CD14-positive monocyte (primary cell): ENCODE results near the gene MYH7B. TPM values are rescaled to one million over a fixed set of nuclear protein-coding genes. Genes with fewer than 3 reads are reported as not detected.
A peak's percentile ranks its signal among the peaks of the same experiment; 100 is the strongest.

ENCODE experiments used
- DNase-seq, 3 donors: peaks; one replicate each; pipeline ENCODE4 v3.0.0-alpha.2; 2011 to 2022
- H2AFZ ChIP-seq: 2 replicates; pipeline ENCODE4 v1.6.0; 2012; ENCODE audit warnings: mild to moderate bottlenecking, low read depth, low read length, inconsistent platforms; ENCODE audit not compliant: insufficient read depth, poor library complexity, severe bottlenecking
- H3K27ac ChIP-seq, 2 donors: 1 replicate in 1 of 2; 2 replicates in 1 of 2; pipeline ENCODE4 v1.5.1; 2012 to 2013; ENCODE audit warnings: low read length in 2 of 2, control low read depth in 1 of 2, inconsistent platforms in 1 of 2, low read depth in 1 of 2, mild to moderate bottlenecking in 1 of 2
- H3K27me3 ChIP-seq, 2 donors: one replicate each; pipeline versions ENCODE4 v1.6.0 to v1.6.1; 2011 to 2013; ENCODE audit warnings: low read length in 2 of 2; ENCODE audit not compliant: control insufficient read depth in 2 of 2, insufficient read depth in 2 of 2
- H3K36me3 ChIP-seq, 2 donors: replicated peaks in 1 of 2; 1 replicate in 1 of 2; 2 replicates in 1 of 2; pipeline versions ENCODE4 v1.5.1 to v1.6.1; 2012 to 2013; ENCODE audit warnings: low read length in 2 of 2, control low read depth in 1 of 2, inconsistent platforms in 1 of 2, mild to moderate bottlenecking in 1 of 2; ENCODE audit not compliant: insufficient read depth in 2 of 2, control insufficient read depth in 1 of 2
- H3K4me1 ChIP-seq, 2 donors: 1 replicate in 1 of 2; 2 replicates in 1 of 2; pipeline versions ENCODE4 v1.5.1 to v1.6.1; 2012 to 2013; ENCODE audit warnings: low read length in 2 of 2, control low read depth in 1 of 2, inconsistent platforms in 1 of 2, mild to moderate bottlenecking in 1 of 2, moderate library complexity in 1 of 2; ENCODE audit not compliant: insufficient read depth in 2 of 2, control insufficient read depth in 1 of 2
- H3K4me2 ChIP-seq: replicated peaks from 2 replicates; pipeline ENCODE3; 2012; ENCODE audit warnings: low read length, moderate library complexity, mild to moderate bottlenecking; ENCODE audit not compliant: poor library complexity, severe bottlenecking; ENCODE audit errors: extremely low read depth
- H3K4me3 ChIP-seq, 3 experiments: fragments of 200-600 bp in 1 of 3; sonication (generic) in 1 of 3; replicated peaks in 1 of 3; 1 replicate in 2 of 3; 2 replicates in 1 of 3; pipeline ENCODE4 v1.5.1; 2011 to 2013; ENCODE audit warnings: low read length in 3 of 3, mild to moderate bottlenecking in 3 of 3, control low read depth in 2 of 3, low read depth in 2 of 3, inconsistent platforms in 1 of 3, moderate library complexity in 1 of 3
- H3K79me2 ChIP-seq: 2 replicates; pipeline ENCODE4 v1.6.0; 2012; ENCODE audit warnings: mild to moderate bottlenecking, control low read depth, inconsistent platforms, low read length, moderate library complexity; ENCODE audit not compliant: insufficient read depth
- H3K9ac ChIP-seq: 2 replicates; pipeline ENCODE4 v1.6.0; 2017; ENCODE audit warnings: low read length, mild to moderate bottlenecking; ENCODE audit not compliant: insufficient read depth, poor library complexity, severe bottlenecking
- H3K9me3 ChIP-seq, 2 donors: replicated peaks in 1 of 2; 1 replicate in 1 of 2; 2 replicates in 1 of 2; pipeline versions ENCODE4 v1.5.1 to v1.6.1; 2012 to 2013; ENCODE audit warnings: low read length in 2 of 2, control low read depth in 1 of 2; ENCODE audit not compliant: control insufficient read depth in 1 of 2, insufficient read depth in 1 of 2
- H4K20me1 ChIP-seq: 2 replicates; pipeline ENCODE4 v1.6.0; 2012; ENCODE audit warnings: mild to moderate bottlenecking, low read length, control low read depth, moderate library complexity; ENCODE audit not compliant: insufficient read depth
- H3K27ac Mint-ChIP-seq, 7 donors: one replicate each; pipeline ENCODE4 v1.8.0; 2020; ENCODE audit warnings: mild to moderate bottlenecking in 7 of 7, mixed read lengths in 7 of 7, moderate library complexity in 6 of 7, inconsistent platforms in 2 of 7
- H3K27me3 Mint-ChIP-seq, 3 donors: one replicate each; pipeline ENCODE4 v1.8.0; 2021 to 2022; ENCODE audit warnings: low read depth in 3 of 3, mild to moderate bottlenecking in 3 of 3, mixed read lengths in 3 of 3, moderate library complexity in 3 of 3, inconsistent platforms in 1 of 3
- H3K36me3 Mint-ChIP-seq, 2 donors: one replicate each; pipeline ENCODE4 v1.8.0; 2020; ENCODE audit warnings: mixed read lengths in 2 of 2, inconsistent platforms in 1 of 2, mild to moderate bottlenecking in 1 of 2
- H3K4me1 Mint-ChIP-seq: one replicate; pipeline ENCODE4 v1.8.0; 2020; ENCODE audit warnings: mild to moderate bottlenecking, mixed read lengths
- H3K4me3 Mint-ChIP-seq, 2 donors: one replicate each; pipeline ENCODE4 v1.8.0; 2020; ENCODE audit warnings: mild to moderate bottlenecking in 2 of 2, mixed read lengths in 2 of 2, moderate library complexity in 1 of 2
- H3K9me3 Mint-ChIP-seq, 7 donors: one replicate each; pipeline ENCODE4 v1.8.0; 2020 to 2022; ENCODE audit warnings: mixed read lengths in 7 of 7, mild to moderate bottlenecking in 6 of 7, moderate library complexity in 6 of 7, inconsistent platforms in 2 of 7
- CTCF ChIP-seq: fragments of 200-600 bp; IDR thresholded peaks from one replicate; pipeline ENCODE4 v1.8.0; 2022; ENCODE audit warnings: antibody characterized with exemption, mild to moderate bottlenecking
- WGBS: methylation state at CpG from one replicate; pipeline ENCODE4 v1.1.5; 2013; ENCODE audit warnings: missing lambda C conversion rate; ENCODE audit not compliant: insufficient coverage; 5-methylcytosine and 5-hydroxymethylcytosine counted together
- intact Hi-C, 2 donors: fragments of 100-400 bp; cut with micrococcal nuclease; formaldehyde crosslinking; loops; one replicate each; pipeline versions ENCODE4 v1.15.0 to v1.15.1; 2023
- polyA plus RNA-seq, 3 donors: library from polyadenylated mRNA; depleted of rRNA in 1 of 3; unstranded in 2 of 3; stranded (reverse) in 1 of 3; fragments of 300-500 nt in 2 of 3; fragments of >200 nt in 1 of 3; fragmentation: Illumina TruSeq in 2 of 3; gene quantifications; 1 replicate in 2 of 3; 2 replicates in 1 of 3; pipeline ENCODE4 v1.2.3, GENCODE V29; 2012 to 2021

The MYH7B gene
- polyA plus RNA-seq, 3 donors = 0.75 TPM; not detected in 2

- Mint-ChIP-seq H3K4me3 (no peak overlapping the region), H3K9me3 (peaks cover 0 to 2% (median 0%) of the 10 kb centered on the region in 7 donors), H3K27ac (peak overlapping the region in 1 of 7 donors; percentile 53), H3K4me1 (no peaks in the 10 kb centered on the region), H3K36me3 (peaks cover 89 to 99% of the 10 kb centered on the region in 2 donors), H3K27me3 (peaks cover 0 to 5% (median 0%) of the 10 kb centered on the region in 3 donors)
- no peak for TF ChIP-seq CTCF
- H3K9me3 ChIP-seq = no peaks in the 10 kb centered on the region
- H3K79me2 ChIP-seq = no peaks in the 10 kb centered on the region
- no peak overlapping the region for H3K27ac ChIP-seq
- no peak overlapping the region for H3K4me2 ChIP-seq
- peaks cover 90 to 98% of the 10 kb centered on the region in 2 donors for H3K36me3 ChIP-seq
- 97% methylated on average over 28 of the region's 28 CpGs for WGBS
- DNase-seq = no peak
- no peaks in the 10 kb centered on the region for H3K27me3 ChIP-seq
- H2AFZ ChIP-seq = no peak overlapping the region
- no peak overlapping the region for H3K9ac ChIP-seq
- no peak overlapping the region for H3K4me3 ChIP-seq
- H4K20me1 ChIP-seq = peaks cover 41% of the 10 kb centered on the region
- H3K4me1 ChIP-seq = no peaks in the 10 kb centered on the region
- intact Hi-C loops = no loop called here
These were observed 45.4 kb downstream of the MYH7B start for GRCh38 chr20:35000922-35001595.

GRCh38 chr20:35001596-35002362, 46.1 kb downstream of the MYH7B start:
- Histone ChIP-seq H3K27me3 (no peaks in the 10 kb centered on the region), H3K27ac (no peak overlapping the region), H3K36me3 (peaks cover 91 to 98% of the 10 kb centered on the region in 2 donors), H3K4me2 (no peak overlapping the region), H4K20me1 (peaks cover 47% of the 10 kb centered on the region), H3K9me3 (no peaks in the 10 kb centered on the region), H3K9ac (no peak overlapping the region), H2AFZ (no peak overlapping the region), H3K4me1 (no peaks in the 10 kb centered on the region), H3K4me3 (no peak overlapping the region), H3K79me2 (no peaks in the 10 kb centered on the region)
- Mint-ChIP-seq H3K27me3 (peaks cover 0 to 5% (median 0%) of the 10 kb centered on the region in 3 donors), H3K4me1 (no peaks in the 10 kb centered on the region), H3K4me3 (no peak overlapping the region), H3K36me3 (peaks cover 89 to 99% of the 10 kb centered on the region in 2 donors), H3K27ac (no peak overlapping the region), H3K9me3 (peaks cover 0 to 2% (median 0%) of the 10 kb centered on the region in 7 donors)
- 96% methylated on average over 11 of the region's 15 CpGs for WGBS
- TF ChIP-seq CTCF = no peak
- DNase-seq = no peak
- intact Hi-C loops = no loop called here
